GM12891 (cell line): ENCODE data around the gene MRPL27.

Experiments
- POLR2A ChIP-seq: IDR thresholded peaks from 2 replicates; pipeline ENCODE4 v1.6.1; 2011; ENCODE audit warnings: low read depth, low read length, control low read depth
- POLR2AphosphoS5 ChIP-seq: IDR thresholded peaks from 2 replicates; pipeline ENCODE4 v1.6.1; 2011; ENCODE audit warnings: low read depth, low read length, control low read depth
- SPI1 ChIP-seq: IDR thresholded peaks from 2 replicates; pipeline ENCODE4 v1.6.1; 2011; ENCODE audit warnings: low read depth, low read length, control low read depth
- TAF1 ChIP-seq: IDR thresholded peaks from 2 replicates; pipeline ENCODE4 v1.6.1; 2011; ENCODE audit warnings: low read depth, low read length, control low read depth

DNA sequence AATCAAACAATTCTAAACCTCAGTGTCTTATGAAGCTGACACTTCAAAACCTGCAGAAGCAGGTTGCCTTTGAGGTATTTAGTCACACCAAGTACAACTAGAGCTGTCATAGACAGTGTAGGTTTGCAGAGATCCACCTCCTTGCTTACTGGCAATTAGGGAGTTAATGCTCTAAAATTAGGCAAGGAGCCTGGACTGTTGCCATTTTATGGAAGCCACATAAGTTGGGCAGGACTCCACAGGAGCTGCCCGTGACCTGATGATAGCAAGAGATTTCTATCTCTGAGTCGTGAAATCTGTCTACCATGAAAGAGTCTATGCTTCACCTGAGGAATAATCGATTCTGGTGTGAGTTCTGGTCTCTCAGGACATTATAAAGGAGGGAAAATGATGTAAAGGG, 8.9 kb upstream of the MRPL27 start:
- TF ChIP-seq TAF1 (no peak), POLR2AphosphoS5 (no peak), POLR2A (no peak), SPI1 (no peak)
